NCI-H748 (cell line): ENCODE measurements around the gene STK10.
A peak's percentile ranks its signal among the peaks of the same experiment; 100 is the strongest.
"Not testable (repeated sequence)": the region's sequence is repeated elsewhere in the genome, so short reads cannot be mapped to it uniquely, and the experiment has no call there.

ENCODE experiments used
- DNase-seq: peaks from one replicate; lab custom pipeline; 2025; ENCODE audit not compliant: unreplicated experiment; lab: John Stamatoyannopoulos, UW

Gene STK10

DNA sequence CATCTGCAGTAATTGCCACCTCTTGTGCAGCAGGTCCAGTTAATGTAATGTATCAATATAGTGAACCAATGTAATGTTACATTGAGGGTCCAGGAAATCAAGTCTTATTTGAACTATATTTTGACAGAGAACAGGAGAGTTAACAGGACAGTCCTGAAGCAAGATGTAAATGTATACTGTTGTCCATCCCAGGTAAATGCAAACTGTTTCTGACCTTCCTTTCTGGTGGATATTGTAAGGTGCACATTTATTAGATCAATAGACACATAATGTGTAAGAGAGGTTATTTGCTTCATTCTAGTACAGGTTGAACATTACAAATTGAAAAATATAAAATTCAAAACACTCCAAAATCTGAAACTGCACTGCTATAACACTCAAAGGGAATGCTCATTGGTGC, 158.1 kb downstream of the STK10 start:
- DNase-seq = no peak

DNA sequence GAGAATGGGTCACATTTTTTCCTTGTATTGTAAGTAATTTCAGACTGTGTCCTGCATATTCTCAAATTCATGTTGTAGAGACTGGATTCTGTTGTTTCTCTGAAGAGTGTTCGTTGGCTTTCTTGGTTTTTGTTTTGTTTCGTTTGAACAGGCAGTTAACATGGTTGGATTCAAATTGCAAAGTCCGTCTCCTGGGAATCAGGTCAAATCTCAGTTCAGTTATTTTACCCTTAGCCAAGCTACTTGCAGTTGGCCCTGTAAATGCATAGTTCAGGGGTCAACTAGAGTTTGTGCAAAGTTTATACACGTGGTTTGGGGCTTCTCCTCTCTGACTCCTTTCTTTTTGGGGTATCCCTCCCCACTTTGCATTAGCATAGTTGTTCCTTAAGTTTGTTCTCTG, 159.9 kb downstream of the STK10 start:
- no peak for DNase-seq

DNA sequence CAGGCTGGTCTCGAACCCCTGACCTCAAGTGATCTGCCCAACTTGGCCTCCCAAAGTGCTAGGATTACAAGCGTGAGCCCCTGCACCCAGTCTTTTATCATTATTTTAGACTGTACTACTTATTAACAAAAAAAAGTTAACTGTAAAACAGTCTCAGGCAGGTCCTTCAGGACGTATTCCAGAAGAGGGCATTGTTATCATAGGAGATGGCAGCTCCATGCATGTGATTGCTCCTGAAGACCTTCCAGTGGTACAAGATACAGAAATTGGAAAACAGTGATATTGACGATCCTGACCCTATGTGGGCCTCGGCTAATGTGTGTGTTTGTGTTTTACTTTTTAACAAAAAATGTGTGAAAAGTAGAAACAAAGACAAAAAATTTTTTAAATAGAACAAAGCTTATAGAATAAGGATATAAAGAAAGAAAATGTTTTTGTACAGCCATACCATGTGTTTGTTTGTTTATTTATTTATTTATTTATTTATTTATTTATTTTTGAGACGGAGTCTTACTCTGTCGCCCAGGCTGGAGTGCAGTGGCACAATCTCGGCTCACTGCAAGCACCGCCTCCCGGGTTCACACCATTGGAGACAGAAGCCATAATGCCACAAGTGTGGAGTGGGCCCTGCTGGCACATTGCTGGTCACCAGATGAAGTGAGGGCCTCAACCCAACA, 167.8 kb downstream of the STK10 start:
- DNase-seq = not testable (repeated sequence)

DNA sequence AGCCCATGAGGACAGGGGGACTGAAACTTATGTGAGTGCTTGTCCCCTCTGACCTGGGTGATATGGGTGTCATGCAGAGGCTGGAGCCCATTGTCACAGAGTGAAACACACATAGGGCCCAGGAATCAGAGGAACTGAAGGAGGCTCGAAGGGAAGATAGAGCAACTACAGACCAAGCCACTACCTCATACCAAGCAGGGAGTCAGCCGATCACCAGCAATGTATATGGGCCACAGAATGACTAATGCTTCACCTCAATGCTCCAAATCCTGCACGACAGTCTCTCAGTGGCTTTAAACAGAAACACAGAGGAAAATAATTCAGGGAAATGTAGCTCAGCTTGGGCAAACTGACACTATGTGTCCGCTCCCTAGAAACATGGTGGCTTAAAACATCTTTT, 172.7 kb downstream of the STK10 start:
- DNase-seq = no peak

DNA sequence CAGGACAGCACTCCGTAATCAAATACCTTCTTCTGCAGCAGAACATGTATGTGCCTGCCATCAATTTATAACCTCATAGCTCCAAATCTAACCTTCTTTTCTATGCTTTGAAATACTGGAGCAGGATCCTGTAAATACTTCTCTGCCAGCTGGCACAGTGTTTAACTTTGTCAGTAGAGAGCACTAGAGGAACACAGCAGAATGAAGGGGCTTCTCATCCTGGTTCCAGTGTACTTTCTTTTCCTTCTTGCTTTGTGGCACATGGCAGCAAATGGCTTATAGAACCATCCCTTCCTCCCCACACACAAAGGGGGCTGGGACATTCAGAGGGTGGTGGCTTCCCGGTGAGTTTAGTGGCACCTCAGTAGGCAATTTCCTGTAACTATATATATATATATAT, 177.7 kb downstream of the STK10 start:
- DNase-seq = peak; percentile 8

DNA sequence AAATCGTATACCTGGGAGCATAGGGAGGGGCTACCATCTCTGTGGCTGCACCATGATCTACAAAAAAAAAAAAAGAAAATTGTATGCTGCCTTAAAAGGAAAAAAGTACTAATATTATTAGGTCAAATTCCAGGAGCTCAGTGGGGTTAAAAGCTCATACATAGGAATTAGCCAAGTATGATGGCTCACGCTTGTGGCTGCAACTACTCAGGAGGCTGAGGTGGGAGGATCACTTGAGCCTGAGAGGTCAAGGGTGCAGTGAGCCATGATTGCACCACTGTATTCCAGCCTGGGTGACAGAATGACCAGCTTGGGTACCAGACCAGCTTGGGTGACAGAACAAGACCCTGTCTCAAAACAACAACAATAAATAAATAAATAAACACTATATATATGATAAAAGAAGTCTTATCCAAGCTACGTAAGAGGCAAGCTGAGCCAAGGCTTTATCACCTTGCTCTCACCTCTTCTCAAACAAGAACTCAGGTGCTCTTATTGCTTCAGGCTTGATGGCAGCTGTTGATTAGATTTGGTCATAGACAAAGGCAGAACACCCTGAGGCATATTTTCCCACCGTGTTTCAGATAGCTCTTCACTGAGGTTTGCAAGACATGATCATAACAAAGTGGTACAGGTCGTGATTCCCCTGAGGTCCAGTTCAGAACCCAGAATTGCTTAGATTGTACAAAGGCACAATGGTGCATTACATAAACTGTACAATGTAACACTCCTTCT, 178.3 kb downstream of the STK10 start:
- no peak for DNase-seq

DNA sequence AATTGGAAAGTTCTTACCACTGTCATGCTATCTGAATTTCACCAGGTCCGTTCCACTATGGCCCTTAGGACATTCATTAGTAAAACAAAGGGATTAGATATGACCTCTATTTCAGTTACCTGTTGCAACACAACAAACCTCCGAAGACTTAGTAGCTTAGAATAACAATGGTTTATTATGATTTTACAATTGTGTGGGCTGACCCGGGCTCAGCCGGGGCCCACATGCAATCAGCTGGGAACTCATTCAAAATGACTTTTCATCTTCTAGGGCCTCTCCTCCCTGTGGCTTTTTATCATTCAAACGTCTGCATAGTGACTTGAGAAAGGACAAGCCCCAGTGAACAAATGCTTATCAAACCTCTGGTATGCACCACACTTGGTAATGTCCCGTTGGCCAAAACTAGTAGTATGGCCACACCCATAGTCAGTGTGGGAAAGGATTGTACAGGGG, 179.3 kb downstream of the STK10 start:
- DNase-seq = no peak

DNA sequence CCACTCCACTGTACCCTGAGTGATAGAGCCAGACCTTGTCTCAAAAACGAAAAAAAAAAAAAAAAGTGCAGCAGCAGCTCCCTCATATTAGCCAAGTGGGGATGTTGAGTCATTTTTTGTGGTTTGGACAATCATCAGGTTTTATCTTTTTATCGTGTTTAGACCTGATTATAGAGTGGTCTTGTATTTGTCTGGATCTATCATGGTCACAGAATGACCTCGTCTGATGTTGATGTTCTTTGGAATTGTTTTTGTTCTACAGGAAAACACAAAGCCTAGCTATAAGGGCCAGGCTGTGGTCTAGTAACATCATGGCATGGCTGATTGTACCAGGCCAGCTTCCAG, 179.9 kb downstream of the STK10 start:
- no peak for DNase-seq

DNA sequence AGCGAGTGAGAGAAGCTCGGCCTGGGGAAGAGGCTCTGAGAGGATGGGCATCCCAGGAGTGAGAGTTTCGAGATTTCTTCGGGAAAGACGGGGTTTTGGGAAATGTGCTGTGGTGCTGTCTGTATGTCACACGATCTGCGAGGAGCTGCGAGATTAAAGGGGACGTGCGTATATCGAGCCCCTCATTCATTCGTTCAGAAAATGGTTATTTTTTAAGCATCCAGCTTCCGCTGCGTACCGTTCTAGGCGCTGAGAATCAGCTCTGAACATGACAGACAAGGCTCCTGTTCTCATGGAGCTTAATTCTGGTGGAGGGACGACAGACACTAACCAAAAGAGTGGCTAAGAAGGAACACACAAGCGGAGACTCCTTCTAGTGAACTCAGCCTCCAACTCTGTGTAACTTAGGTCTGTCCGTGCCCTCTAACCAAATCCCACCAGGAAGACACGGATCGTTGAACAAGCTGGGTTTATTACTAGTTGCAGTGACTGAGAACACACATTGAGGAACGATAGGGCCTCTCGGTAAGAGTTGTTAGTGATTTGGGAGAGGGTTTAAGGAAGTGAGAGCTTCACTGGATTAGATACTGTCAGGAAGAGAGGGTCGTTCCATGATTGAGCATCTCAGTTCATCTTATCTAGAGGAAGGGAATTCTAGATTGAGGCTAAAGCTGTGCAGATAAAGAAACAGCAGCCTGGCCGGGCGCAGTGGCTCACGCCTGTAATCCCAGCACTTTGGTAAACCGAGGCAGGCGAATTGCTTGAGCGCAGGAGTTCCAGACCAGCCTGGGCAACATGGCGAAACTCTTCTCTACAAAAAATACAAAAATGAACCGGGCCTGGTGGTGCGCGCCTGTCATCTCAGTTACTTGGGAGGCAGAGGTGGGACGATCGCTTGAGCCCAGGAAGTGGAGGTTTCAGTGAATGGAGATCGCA, 180.6 kb downstream of the STK10 start:
- no peak for DNase-seq

DNA sequence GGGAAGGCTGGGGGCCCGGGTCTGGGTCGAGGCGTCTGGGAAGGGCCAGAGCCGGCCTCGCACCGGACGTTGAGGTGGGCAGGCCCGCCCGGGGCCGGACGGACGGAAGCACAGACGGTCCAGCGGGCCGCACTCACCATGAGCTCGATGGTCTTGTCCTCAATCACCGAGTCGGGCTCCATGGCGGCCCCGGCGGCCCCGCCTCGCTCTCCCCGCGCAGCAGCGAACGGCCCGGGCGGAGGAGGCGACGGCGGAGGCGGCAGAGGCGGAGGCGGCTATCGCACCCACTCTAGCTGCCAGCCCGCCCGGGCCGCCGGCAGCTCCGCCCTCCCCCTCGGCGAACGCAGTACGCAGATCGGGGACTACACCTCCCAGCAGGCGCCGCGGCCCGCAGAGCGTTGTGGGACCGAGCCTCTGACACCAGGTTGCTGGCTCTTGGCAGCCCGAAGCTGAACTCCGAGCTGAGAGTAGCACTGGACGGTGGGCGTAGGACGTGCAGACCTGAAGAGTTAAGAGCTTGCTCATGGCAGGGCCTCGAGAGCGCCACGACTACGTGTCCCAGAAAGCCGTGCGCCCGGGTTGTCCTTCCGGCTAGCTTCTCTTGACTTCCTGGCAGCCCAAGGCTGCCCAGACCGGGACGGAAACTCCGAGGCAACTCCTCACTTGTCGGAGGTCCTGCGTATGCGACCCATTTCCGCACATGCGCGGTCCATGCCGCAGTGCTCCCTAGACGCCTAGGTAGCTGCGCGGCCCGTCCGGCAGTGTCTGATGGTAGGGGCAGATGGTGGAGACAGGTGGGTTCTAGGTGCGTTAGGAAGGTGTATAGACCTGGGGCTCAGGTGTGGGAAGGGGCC, 181.5 kb downstream of the STK10 start, which contains the start of gene FBXW11:
Gene FBXW11, minus strand, starts transcription at position 318 of the 854 bp plus-strand sequence. Its CDS starts 136 bp downstream, at position 182.
- DNase-seq = peak; percentile 98

DNA sequence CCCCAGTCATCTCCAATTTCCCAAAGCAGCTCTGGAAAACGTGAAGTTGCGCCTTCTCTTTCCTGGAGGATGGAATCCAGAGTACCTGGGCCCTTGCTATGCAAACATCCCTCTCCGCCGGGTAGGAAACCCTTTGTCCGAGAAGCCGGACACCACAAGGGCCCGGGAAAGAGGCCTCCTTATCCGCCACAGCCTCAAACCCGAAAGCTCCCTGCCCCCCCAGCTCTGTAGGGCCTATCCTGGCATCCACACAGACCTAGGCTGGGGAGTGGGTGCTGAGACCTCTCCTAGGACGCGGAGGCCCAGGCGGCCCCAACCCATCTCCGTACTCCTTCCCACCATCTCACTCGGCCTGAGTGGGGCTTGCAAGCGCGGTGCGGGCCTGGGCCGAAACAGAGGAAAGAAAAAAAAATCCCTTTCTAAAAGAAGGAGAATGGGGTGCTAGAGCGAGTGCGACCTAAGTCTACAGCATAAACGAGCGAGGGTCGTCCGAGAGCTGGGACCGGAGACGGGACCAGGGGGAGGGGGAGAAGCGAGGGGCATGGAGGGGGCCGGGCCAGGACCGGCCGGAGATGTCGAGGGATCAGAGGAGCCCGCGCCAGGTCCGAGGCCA, 182.2 kb downstream of the STK10 start:
- peak; percentile 39 for DNase-seq

DNA sequence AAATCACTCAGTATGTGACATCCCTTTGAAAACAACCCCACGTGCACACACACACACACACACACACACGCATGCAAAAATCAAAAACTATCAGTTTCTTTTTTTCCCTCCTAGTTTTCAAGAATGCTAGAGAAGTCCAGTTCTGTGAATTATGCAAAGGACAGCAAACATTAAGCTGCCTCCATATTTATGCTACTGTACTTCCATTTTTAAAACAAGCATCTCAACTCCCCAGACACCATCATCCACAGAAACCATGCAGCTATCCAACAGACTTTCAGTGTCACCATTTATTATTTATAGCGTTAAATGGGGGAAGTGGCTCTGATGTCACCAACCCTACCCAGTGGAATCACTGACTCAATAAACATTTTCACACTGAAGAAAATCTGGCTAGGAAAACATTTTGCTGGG, 183.2 kb downstream of the STK10 start:
- DNase-seq = no peak

DNA sequence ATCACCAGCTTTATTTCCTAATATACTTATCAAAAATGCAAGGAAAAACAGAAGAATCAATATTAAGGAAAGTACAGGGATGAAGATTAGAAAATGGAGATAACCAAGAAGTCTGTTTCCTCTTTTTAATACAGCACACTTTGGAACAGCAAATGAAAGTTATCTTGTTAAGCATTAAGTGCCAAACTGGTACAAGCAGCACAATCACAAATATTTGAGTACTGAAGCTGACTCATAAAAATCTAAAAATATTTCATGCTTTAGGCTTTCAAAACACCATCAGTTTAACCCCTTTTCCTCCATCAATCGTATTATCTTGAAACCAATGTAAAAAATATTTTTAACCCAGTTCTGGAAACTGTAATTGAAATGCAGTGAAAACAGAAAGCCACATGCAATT, 184.3 kb downstream of the STK10 start:
- no peak for DNase-seq

DNA sequence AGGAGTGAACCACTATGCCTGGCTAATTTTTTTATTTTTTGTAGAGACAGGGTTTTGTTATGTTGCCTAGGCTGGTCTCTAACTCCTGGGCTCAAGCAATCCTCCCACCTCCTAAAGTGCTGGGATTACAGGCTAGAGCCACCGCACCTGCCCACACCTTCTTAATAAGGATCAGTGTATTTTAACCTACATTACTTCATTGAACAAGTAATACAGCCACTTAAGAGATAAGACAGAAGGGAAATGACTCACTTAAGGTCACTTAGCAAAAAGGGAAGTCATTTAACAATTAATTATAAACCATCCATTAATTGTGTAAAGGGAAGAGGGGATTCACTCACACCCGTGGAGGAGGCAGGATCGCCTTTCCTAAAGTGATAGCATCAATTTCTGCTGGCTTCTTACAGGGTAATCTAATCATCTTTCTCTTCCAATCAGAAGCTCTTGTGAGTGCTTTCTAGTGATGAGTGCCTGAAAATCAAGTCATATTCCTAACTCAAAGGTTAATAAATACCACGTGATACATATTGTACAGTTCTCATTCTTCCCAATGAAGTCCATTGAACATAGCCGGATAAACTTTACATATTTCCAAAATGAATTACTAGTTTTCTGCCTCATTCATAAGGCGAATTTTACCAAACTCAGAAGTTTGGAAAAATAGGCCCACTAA, 185.0 kb downstream of the STK10 start:
- no peak for DNase-seq

DNA sequence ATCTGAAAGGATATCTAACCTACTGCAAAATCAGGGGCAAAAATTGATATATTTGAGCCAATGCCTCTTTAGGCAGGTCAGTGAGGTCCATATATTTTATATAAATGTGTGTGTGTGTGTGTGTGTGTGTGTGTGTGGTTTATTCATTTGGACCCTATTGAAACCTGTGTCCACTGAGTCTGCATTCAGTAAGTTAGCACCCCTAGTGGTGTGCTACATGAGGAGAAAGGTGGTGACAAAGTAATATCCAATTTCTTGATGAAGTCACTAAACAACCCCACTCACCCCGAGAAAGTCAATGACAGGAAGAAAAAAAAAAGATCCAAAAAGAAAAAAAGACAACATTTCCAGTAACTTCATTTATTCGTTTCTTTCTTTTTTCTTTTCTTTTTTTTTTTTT, 185.7 kb downstream of the STK10 start:
- DNase-seq = peak; percentile 27

DNA sequence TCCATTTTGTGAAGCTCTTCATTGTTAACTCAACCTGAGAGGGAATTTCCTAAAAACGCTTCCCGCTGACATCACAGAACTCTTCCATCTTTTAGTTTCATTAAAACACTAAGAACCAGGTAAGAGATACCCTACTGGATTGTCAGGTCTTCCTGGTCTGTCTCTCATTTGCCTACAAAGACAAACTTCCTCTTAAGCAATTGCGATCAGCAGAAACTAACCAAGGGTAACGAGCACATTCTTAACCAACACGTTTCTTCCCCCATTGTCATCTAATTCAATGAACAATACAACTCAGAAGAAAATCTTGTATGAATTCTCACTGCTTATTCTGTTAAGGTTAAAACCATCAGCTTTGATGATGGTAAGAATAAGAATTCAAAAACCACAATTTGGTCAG, 188.1 kb downstream of the STK10 start:
- no peak for DNase-seq

DNA sequence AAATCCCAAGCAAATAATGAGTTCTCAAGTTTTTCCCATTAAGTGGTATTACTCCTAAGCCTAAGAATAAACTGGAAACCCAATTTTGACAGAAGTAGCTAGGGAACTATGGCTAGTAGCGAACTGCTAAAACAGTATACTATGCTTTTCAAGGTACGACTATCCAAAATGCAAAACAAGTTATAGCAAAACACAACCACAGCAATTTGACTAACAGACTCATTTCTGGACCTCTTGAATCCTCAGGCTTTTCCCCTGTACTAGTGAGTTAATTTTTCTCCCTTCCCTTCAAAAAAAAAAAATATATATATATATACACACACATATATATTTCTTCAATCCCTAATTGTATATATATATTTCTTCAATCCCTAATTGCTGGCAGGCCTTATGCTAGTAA, 188.9 kb downstream of the STK10 start:
- no peak for DNase-seq

DNA sequence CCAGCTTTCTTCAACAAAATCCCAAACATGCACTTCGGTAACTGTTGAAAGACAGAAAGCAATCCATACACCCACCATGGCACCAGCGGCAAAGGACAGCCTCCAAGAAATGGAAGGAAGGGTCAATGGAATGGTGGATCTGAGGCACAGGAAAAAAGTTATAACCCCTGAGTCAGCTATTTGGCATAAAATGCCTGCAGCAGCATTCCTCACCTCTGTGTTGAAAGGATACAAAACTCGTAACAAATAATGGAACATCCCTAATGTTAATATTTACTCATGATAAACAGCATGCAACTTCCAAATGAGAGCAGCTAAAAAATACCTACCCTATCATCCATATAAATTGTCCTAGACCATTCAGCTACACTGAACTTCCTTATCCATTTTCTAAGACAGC, 191.0 kb downstream of the STK10 start:
- DNase-seq = no peak

DNA sequence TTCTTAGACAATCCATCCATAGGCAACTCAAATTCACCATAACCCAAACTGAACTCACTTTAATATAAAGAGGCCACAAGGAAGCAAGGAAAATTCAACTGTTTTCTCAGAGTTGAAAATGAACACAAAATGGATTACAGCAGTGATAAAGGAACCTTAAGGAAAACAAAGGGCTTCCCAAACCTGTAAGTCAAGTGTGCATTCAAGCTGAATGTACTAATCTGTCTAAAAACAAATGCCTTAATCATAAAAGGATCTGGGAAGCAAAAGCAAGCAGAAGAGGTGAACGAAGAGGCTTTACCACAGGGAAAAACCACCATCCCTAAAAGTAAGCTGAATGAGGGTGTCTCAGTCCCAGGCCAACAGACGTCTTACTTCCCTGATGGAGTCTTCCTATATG, 195.2 kb downstream of the STK10 start:
- no peak for DNase-seq

DNA sequence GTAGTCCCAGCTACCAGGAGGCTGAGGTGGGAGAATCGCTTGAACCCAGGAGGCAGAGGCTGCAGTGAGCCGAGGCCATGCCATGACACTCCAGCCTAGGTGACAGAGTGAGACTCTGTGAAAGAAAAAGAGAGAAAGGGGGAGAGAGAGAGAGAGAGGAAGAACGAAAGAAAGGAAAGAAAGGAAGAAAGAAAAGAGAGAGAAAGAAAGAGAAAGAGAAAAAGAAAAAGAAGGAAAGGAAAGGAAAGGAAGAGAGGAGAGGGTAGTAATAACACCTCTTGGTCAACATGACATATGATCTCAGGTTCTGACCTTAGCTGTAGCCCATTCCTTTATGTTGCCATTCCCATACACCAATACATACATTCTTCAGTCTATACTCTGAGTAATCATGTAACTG, 195.7 kb downstream of the STK10 start:
- no peak for DNase-seq
